ENCODE results near the gene BSN.
"Not testable (repeated sequence)": the region's sequence is repeated elsewhere in the genome, so short reads cannot be mapped to it uniquely, and the experiment has no call there.

BSN gene

DNA sequence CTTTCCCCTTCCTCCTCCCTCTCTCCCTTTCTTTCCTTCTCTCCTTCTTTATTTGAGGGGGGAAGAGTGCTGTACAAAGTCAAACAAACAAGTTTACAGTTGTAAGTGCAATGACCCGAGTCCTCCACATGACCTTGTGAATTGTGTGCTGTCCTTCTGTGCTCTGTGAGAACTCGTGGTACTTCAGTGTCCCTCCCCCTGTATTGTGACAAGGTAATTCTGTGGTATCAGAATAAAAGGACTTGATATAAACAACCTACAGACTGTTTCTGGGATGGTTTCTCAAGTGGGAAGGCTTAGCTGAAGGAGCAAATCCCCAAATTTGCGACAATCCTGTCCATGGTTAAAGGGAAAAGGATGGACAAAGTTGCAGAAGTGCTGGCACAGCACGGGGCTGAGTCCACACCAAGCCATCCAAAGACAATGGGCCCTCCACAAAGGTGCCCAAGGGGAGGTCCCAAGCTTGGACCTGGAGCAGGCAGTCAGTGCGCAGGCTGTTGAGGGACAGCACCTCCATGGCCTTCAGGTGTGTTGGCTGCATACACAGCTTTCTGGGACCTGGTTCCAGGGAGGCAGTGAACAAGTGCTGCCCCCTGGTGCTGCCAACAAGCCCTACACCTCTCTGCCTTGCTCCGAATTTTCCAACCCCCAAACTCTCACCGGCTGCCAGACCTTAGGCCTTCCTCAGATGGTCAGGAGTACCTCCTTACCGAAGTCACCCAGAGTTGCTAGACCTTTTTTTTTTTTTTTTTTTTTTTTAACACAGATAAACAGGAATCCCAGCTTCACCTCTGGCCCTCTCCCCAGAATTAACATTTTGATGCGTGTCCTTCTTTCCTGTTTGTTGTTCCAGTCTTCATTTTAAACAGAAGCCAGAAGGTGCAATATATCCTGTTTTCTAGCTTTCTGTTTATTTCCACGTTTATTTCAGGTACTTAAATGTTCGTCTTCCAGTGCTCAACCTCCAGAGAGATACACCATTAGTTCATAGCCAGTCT lies 117.3 kb downstream of the BSN start:
- DNase-seq (ENCODE audit: low read depth in 2 of 3, low spot score in 2 of 3) = peak; percentile 39 to 60 (median 42)

GRCh38 chr3:49673121-49673714 lies 118.9 kb downstream of the BSN start:
- DNase-seq (ENCODE audit: low read depth in 2 of 3, low spot score in 2 of 3) = peak in 1 of 3 experiments; percentile 10

GRCh38 chr3:49673715-49674496 lies 119.6 kb downstream of the BSN start, which contains the start of gene APEH:
TSS of gene APEH (plus strand) at chr3:49674351. CDS start at chr3:49674402, 51 bp downstream.
- DNase-seq (ENCODE audit: low read depth in 2 of 3, low spot score in 2 of 3) = peak; percentile 94 to 98 (median 94)

- DNase-seq (ENCODE audit: low read depth in 2 of 3, low spot score in 2 of 3) = no peak
Measured at GRCh38 chr3:49674497-49674983, 120.3 kb downstream of the BSN start.

- no peak for DNase-seq (ENCODE audit: low read depth in 2 of 3, low spot score in 2 of 3)
Measured at GRCh38 chr3:49675912-49676311, 121.6 kb downstream of the BSN start.

GRCh38 chr3:49680493-49681231 lies 126.4 kb downstream of the BSN start:
- no peak for DNase-seq (ENCODE audit: low read depth in 2 of 3, low spot score in 2 of 3)

GRCh38 chr3:49681232-49681522 lies 126.9 kb downstream of the BSN start:
- DNase-seq (ENCODE audit: low read depth in 2 of 3, low spot score in 2 of 3) = no peak

DNA sequence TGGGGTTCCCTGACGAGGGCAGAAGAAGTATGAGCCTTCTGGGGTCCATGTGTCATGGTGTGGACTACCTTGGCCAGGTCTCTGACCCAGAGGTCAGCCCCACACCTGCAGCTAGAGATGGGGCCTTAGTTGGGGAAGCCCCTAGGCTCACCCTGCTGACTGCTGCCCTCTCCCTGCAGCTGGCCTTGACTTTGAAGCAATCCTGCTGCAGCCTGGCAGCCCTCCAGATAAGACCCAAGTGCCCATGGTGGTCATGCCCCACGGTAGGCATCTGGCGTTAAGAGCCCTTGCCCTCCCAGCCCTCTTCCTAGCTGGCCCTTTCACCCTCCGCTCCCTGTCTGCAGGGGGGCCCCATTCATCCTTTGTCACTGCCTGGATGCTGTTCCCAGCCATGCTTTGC lies 127.3 kb downstream of the BSN start:
- DNase-seq (ENCODE audit: low read depth in 2 of 3, low spot score in 2 of 3) = no peak

GRCh38 chr3:49683162-49683561 lies 128.9 kb downstream of the BSN start:
- DNase-seq (ENCODE audit: low read depth in 2 of 3, low spot score in 2 of 3) = no peak

DNA sequence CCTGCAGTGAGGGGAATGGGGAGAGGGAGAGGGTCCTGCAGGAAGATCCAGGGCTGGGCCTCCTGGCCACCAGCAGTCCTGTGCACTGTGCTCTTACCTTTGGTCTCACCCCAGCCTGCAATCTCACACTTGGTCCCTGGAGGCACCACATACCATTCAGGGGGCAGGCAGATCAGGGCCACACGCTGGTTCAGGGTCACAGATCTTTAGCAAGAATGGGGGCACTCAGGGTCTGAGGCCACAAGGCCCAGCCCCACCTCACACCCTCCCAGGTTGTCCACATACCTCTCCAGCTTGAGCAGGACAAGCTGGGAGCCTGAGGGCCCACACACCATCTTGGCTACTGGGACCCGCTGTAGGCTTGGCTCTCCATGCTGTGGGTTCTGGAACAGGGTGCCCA lies 130.2 kb downstream of the BSN start:
- DNase-seq (ENCODE audit: low read depth in 2 of 3, low spot score in 2 of 3) = not testable (repeated sequence)

DNA sequence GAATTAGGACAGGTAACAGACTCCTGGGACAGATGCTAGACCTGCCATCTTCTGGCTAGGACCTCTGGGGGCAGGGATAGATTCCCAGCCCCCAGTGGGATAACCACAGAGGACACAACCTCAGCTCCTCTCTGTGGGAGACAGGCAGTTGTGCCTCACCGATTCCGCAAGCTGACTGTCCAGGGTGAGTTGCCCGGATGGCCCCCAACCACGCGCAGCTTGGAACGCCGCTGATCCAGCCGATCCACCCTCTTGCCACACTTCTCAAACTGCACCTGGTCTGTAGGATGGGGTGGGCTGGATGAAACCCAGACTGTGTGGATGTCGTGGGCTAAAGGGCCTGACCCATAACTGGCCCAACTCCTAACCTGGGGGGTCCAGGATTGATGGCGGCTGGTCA lies 130.8 kb downstream of the BSN start:
- DNase-seq (ENCODE audit: low read depth in 2 of 3, low spot score in 2 of 3) = not testable (repeated sequence)

DNA sequence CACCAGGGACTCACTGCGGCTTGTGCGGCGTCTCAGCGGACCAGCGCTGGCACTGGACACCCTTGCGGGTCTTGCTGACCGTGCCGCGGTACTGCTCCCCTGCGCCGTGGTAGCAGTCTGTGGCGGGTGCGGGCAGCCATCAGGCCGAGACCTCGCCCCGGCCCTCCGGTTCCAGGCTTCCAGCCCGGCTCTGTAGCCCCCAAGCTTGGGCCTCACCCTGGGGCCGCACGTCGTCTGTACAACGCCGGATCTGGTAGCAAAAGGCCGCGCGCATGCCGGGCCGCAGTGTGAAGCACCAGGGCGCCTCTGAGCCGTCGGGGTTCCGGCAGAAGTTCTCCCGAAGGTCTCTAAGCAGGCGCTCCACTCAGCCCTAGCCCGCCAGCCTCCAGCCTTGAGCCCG lies 131.6 kb downstream of the BSN start:
- DNase-seq (ENCODE audit: low read depth in 2 of 3, low spot score in 2 of 3) = not testable (repeated sequence)

DNA sequence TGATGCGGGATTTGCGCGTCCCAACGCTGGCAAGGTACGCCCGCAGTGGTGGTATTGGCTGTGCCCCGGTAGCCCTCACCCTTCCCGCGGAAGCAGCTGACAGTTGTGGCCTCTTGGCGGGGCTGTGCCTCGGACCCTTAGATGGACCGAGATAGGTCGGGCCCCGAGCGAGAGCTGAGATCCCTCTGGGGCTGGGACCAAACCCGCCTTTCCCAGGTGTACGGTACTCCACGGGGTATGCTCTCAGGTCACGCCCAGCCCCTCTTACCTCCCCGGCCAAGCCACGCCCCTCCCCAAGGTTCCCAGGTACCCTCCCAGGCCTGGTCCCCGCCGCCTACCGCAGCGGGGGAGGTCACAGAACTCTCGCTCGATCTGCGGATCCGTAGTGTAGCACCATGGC lies 132.1 kb downstream of the BSN start:
- not testable (repeated sequence) for DNase-seq (ENCODE audit: low read depth in 2 of 3, low spot score in 2 of 3)

DNA sequence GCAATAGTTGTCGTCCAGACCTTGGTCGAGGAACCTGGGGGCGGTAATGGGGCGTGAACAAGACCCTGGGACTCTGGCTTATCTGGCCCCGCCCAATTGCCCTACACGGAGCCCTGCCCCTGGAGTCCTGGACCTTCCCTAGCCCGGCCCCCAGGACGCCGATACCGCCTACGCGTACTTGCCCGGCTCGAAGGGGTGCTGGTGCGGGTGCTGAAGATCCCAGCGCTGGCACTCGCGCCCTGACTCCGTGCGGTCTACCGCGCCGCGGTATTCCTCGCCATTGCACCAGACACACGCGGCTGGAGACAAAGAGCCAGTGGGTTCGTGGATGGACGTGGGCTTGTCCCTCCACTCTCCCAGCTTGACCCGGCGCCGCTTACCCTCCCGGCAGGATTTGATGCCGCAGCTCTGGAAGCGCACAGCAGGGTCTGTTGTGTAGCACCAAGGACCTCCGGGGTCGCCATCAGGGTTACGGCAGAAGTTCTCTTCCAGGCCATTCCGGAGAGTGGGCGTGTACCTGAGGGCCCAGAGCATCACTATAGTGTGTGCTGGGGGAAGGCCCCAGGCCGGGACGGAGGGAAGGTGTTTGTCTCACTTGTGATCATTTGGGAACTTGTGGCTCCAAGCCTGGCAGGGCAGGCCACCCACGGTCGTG lies 132.6 kb downstream of the BSN start:
- peak in 1 of 3 experiments; percentile 24 for DNase-seq (ENCODE audit: low read depth in 2 of 3, low spot score in 2 of 3)

- not testable (repeated sequence) for DNase-seq (ENCODE audit: low read depth in 2 of 3, low spot score in 2 of 3)
Measured at GRCh38 chr3:49687424-49687795, 133.1 kb downstream of the BSN start.

DNA sequence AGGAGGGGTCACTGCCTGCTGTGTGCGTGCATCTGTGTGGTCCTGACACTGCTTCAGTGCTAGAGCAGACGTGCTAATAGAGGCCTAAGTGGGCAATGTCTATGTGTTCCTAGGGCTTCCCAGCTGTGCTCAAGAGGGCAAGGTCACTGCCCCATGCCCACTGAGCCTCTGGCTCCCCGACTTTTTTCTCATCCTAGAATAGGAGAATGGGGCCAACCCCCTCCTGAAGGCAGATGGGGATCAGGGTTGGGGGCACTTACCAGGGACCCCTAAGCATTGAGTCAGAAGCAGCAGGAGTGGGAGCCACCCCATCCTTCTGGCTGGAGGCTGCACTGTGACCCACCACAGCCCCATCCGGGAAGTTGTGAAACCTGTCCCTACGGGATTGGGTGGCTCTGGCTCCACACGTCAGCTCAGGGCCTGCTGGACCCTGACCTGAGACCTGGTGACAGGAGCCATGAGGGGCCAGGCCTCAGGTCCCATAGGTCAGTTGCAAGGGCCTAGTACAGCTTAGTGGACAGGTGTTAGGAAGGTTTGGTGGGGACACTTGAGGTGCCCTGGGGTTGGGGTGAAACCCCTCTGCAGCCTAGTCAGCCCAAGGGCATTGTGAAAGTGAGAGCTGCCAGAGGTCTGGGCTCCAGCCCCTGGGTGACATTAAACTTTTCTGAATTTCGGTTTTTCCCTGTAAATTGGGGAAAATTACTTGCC lies 134.2 kb downstream of the BSN start:
- DNase-seq (ENCODE audit: low read depth in 2 of 3, low spot score in 2 of 3) = not testable (repeated sequence)

GRCh38 chr3:49689046-49689907 lies 135.0 kb downstream of the BSN start, which contains the start of the genes MST1 and RNF123:
TSS of gene MST1 (minus strand) at chr3:49689474. CDS start at chr3:49688691, 783 bp downstream.
TSS of gene RNF123 (plus strand) at chr3:49689557. CDS start at chr3:49691166, 1,609 bp downstream.
- DNase-seq (ENCODE audit: low read depth in 2 of 3, low spot score in 2 of 3) = peak; percentile 85 to 91 (median 90)

- DNase-seq (ENCODE audit: low read depth in 2 of 3, low spot score in 2 of 3) = not testable (repeated sequence)
Measured at GRCh38 chr3:49689908-49690624, 135.8 kb downstream of the BSN start.

Measured in activated CD8-positive, alpha-beta memory T cell treated with anti-CD3 and anti-CD28 coated beads for 48 hours (primary cell).